Measurements from ENCODE around the gene RHOF. TPM values are rescaled to one million over a fixed set of nuclear protein-coding genes. Genes with fewer than 3 reads are reported as not detected.
A peak's percentile ranks its signal among the peaks of the same experiment; 100 is the strongest.
"Not testable (repeated sequence)": the region's sequence is repeated elsewhere in the genome, so short reads cannot be mapped to it uniquely, and the experiment has no call there.

RHOF gene
- total and polyA plus RNA-seq, 7 donors: 7.6 to 132 (median 15.0) TPM

GRCh38 chr12:121765573-121765972, 27.9 kb downstream of the RHOF start:
- Histone ChIP-seq H3K9me3 (no peaks in the 10 kb centered on the region), H3K36me3 (no peaks in the 10 kb centered on the region), H3K27me3 (no peaks in the 10 kb centered on the region), H3K27ac (peak overlapping the region in 3 of 4 donors; percentile 52 to 81 (median 67)), H3K4me1 (peaks cover 0 to 56% (median 49%) of the 10 kb centered on the region in 4 donors), H3K4me3 (no peak overlapping the region)
- intact Hi-C loops (cut with DNase I): loop anchor here (5.0 kb wide), 1 partner anchor 53 kb away; the partner anchor contains the start of gene TMEM120B
- 81 to 88% methylated on average over 5 of the region's 5 CpGs for WGBS, 2 donors
- TF ChIP-seq EP300 (IDR thresholded peaks at IDR 0.05) (no peak), CTCF (IDR thresholded peaks at IDR 0.05) (no peak), POLR2AphosphoS5 (IDR thresholded peaks at IDR 0.05) (no peak), POLR2A (IDR thresholded peaks at IDR 0.05) (no peak)
- no peak for DNase-seq

GRCh38 chr12:121764808-121765207, 28.7 kb downstream of the RHOF start:
- H3K27ac ChIP-seq: peak overlapping the region in 1 of 4 donors; percentile 81
- 93% methylated on average over 3 of the region's 3 CpGs for WGBS, 2 donors
- no peak for DNase-seq
- H3K27me3 ChIP-seq: no peaks in the 10 kb centered on the region
- H3K9me3 ChIP-seq: no peaks in the 10 kb centered on the region
- no peaks in the 10 kb centered on the region for H3K36me3 ChIP-seq
- peaks cover 0 to 56% (median 49%) of the 10 kb centered on the region in 4 donors for H3K4me1 ChIP-seq
- intact Hi-C loops (cut with DNase I): loop anchor here (5.0 kb wide), 1 partner anchor 53 kb away; the partner anchor contains the start of gene TMEM120B
- no peak overlapping the region for H3K4me3 ChIP-seq
- TF ChIP-seq POLR2A (IDR thresholded peaks at IDR 0.05) (no peak), CTCF (IDR thresholded peaks at IDR 0.05) (no peak), POLR2AphosphoS5 (IDR thresholded peaks at IDR 0.05) (no peak), EP300 (IDR thresholded peaks at IDR 0.05) (no peak)

- H3K9me3 ChIP-seq: no peaks in the 10 kb centered on the region
- H3K27ac ChIP-seq: peak overlapping the region in 3 of 4 donors; percentile 44 to 64 (median 60)
- H3K4me3 ChIP-seq: no peak overlapping the region
- intact Hi-C loops (cut with DNase I): no loop called here
- no peaks in the 10 kb centered on the region for H3K27me3 ChIP-seq
- DNase-seq: no peak
- TF ChIP-seq EP300 (IDR thresholded peaks at IDR 0.05) (no peak), POLR2A (IDR thresholded peaks at IDR 0.05) (no peak), CTCF (IDR thresholded peaks at IDR 0.05) (no peak), POLR2AphosphoS5 (IDR thresholded peaks at IDR 0.05) (no peak)
- H3K36me3 ChIP-seq: peaks cover 0 to 6% (median 0%) of the 10 kb centered on the region in 4 donors
- 87 to 89% methylated on average over 6 of the region's 6 CpGs for WGBS, 2 donors
- H3K4me1 ChIP-seq: peaks cover 0 to 39% (median 33%) of the 10 kb centered on the region in 4 donors
Observed at GRCh38 chr12:121762269-121762668, 31.2 kb downstream of the RHOF start.

- DNase-seq; H3K27me3 ChIP-seq; H3K27ac ChIP-seq; intact Hi-C loops (cut with DNase I); H3K9me3 ChIP-seq; H3K4me3 ChIP-seq; H3K36me3 ChIP-seq: not testable (repeated sequence)
- H3K4me1 ChIP-seq: peaks cover 0 to 29% (median 24%) of the 10 kb centered on the region in 4 donors
- 96% methylated on average over 22 of the region's 22 CpGs for WGBS, 2 donors
Observed at GRCh38 chr12:121758536-121758935, 35.0 kb downstream of the RHOF start.

- Histone ChIP-seq H3K4me1 (peaks cover 0 to 19% (median 9%) of the 10 kb centered on the region in 4 donors), H3K9me3 (no peaks in the 10 kb centered on the region), H3K27ac (no peak overlapping the region), H3K36me3 (peaks cover 0 to 6% (median under 1%) of the 10 kb centered on the region in 4 donors), H3K27me3 (no peaks in the 10 kb centered on the region), H3K4me3 (no peak overlapping the region)
- no peak for TF ChIP-seq POLR2A (IDR thresholded peaks at IDR 0.05)
- TF ChIP-seq CTCF (IDR thresholded peaks at IDR 0.05): no peak
- no peak for TF ChIP-seq EP300 (IDR thresholded peaks at IDR 0.05)
- no peak for TF ChIP-seq POLR2AphosphoS5 (IDR thresholded peaks at IDR 0.05)
- no peak for DNase-seq
- intact Hi-C loops (cut with DNase I): no loop called here
- WGBS, 2 donors: 96 to 97% methylated on average over 3 of the region's 3 CpGs
Observed at GRCh38 chr12:121755591-121755990, 37.9 kb downstream of the RHOF start.

Data from sigmoid colon (tissue), 7 donors.